Dedifferentiated amniotic fluid mesenchymal stem cell (primary cell): ENCODE measurements around the gene PRR23E.

Experiments used
- DNase-seq: peaks from one replicate; pipeline ENCODE4 v3.0.0-alpha.2; 2016; ENCODE audit errors: extremely low spot score

The PRR23E gene

GRCh38 chr3:127184870-127185216 is 8.1 kb upstream of the PRR23E start:
- no peak for DNase-seq

GRCh38 chr3:127185268-127185667 is 7.7 kb upstream of the PRR23E start:
- DNase-seq, result no peak

GRCh38 chr3:127185962-127186674 is 6.8 kb upstream of the PRR23E start:
- DNase-seq, result no peak

- DNase-seq, result no peak
Observed at GRCh38 chr3:127187316-127187715, 5.6 kb upstream of the PRR23E start.

GRCh38 chr3:127193341-127193740 is 410 bp downstream of the PRR23E start:
- no peak for DNase-seq

GRCh38 chr3:127193775-127194174 is 844 bp downstream of the PRR23E start:
- no peak for DNase-seq

- DNase-seq, result no peak
Observed at GRCh38 chr3:127194601-127195187, 1.8 kb downstream of the PRR23E start.

- no peak for DNase-seq
Observed at GRCh38 chr3:127195417-127195816, 2.5 kb downstream of the PRR23E start.

GRCh38 chr3:127196002-127196401 is 3.1 kb downstream of the PRR23E start:
- no peak for DNase-seq

GRCh38 chr3:127196466-127197299 is 3.8 kb downstream of the PRR23E start:
- DNase-seq, result no peak

- no peak for DNase-seq
Observed at GRCh38 chr3:127197300-127198189, 4.6 kb downstream of the PRR23E start.

GRCh38 chr3:127200086-127200691 is 7.3 kb downstream of the PRR23E start:
- no peak for DNase-seq

GRCh38 chr3:127203024-127203423 is 10.1 kb downstream of the PRR23E start:
- DNase-seq, result no peak

GRCh38 chr3:127204841-127205582 is 12.1 kb downstream of the PRR23E start:
- DNase-seq, result no peak

GRCh38 chr3:127206154-127206553 is 13.2 kb downstream of the PRR23E start:
- no peak for DNase-seq

GRCh38 chr3:127206611-127207516 is 13.9 kb downstream of the PRR23E start:
- DNase-seq, result no peak

GRCh38 chr3:127207727-127208482 is 15.0 kb downstream of the PRR23E start:
- DNase-seq, result no peak

- no peak for DNase-seq
Observed at GRCh38 chr3:127208483-127209100, 15.7 kb downstream of the PRR23E start.
